Bronchial epithelial cell (primary cell): ENCODE results near the gene SMCO2. TPM values are rescaled to one million over a fixed set of nuclear protein-coding genes. Genes with fewer than 3 reads are reported as not detected.

ENCODE experiments used
- DNase-seq: peaks from one replicate; pipeline ENCODE4 v3.0.0-alpha.2; 2010; ENCODE audit warnings: low read depth
- FAIRE-seq: peaks from 2 replicates; lab custom pipeline; 2011; peaks lifted over from hg19 to GRCh38; lab: Jason Lieb, UNC
- H3K27me3 ChIP-seq: 2 replicates; pipeline ENCODE4 v1.5.1; 2011; ENCODE audit warnings: low read length; ENCODE audit not compliant: control insufficient read depth, insufficient read depth
- H3K36me3 ChIP-seq: 2 replicates; pipeline ENCODE4 v1.5.1; 2011; ENCODE audit warnings: low read length; ENCODE audit not compliant: control insufficient read depth, insufficient read depth
- H3K4me3 ChIP-seq: 2 replicates; pipeline ENCODE4 v1.5.1; 2011; ENCODE audit warnings: mild to moderate bottlenecking, low read depth, low read length, control low read depth
- CTCF ChIP-seq: IDR thresholded peaks from 2 replicates; pipeline ENCODE4 v1.5.1; 2011; ENCODE audit warnings: mild to moderate bottlenecking, moderate library complexity, low read length, control low read depth, inconsistent platforms; ENCODE audit not compliant: insufficient read depth, severe bottlenecking
- total RNA-seq: library from RNA; depleted of rRNA; stranded (reverse); fragments of >200 nt; gene quantifications from 2 replicates; pipeline ENCODE4 v1.2.1, GENCODE V29; 2014

The SMCO2 gene
- total RNA-seq, 1 donor from 2014 or later: 1.8 TPM

DNA sequence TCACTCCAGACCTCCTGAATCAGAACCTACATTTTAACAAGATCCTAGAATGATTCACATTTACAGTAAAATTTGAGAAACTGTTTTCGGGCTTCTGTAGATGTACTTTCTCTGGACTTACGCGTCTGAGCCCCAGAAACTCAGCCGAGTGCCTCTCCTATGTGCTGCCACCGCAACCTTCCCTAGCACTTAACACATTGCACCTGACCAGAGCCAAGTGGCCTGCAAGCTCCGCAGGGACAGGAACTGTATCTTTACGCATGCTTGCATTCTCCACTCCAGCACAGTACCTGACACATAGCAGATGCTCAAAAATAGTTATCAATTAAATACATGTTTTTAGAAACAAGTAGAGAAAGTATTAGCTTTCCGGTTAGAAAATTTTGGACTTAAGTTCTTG, 1.2 kb downstream of the SMCO2 start:
- H3K4me3 ChIP-seq: no peak overlapping the region
- H3K36me3 ChIP-seq: no peaks in the 10 kb centered on the region
- no peak for TF ChIP-seq CTCF
- FAIRE-seq: no peak
- H3K27me3 ChIP-seq: no peaks in the 10 kb centered on the region
- no peak for DNase-seq

GRCh38 chr12:27449026-27449425, 2.5 kb downstream of the SMCO2 start:
- H3K36me3 ChIP-seq: no peaks in the 10 kb centered on the region

GRCh38 chr12:27449893-27450534, 3.5 kb downstream of the SMCO2 start:
- Histone ChIP-seq H3K4me3 (no peak overlapping the region), H3K27me3 (no peaks in the 10 kb centered on the region), H3K36me3 (no peaks in the 10 kb centered on the region)
- DNase-seq (no peak), FAIRE-seq (no peak)
- TF ChIP-seq CTCF: no peak

More at GRCh38 chr12:27449026-27449425, 2.5 kb downstream of the SMCO2 start:
- FAIRE-seq (no peak), DNase-seq (no peak)
- TF ChIP-seq CTCF: no peak
- Histone ChIP-seq H3K27me3 (no peaks in the 10 kb centered on the region), H3K4me3 (no peak overlapping the region)

GRCh38 chr12:27451036-27451825, 4.7 kb downstream of the SMCO2 start:
- TF ChIP-seq CTCF: no peak
- FAIRE-seq: no peak

DNA sequence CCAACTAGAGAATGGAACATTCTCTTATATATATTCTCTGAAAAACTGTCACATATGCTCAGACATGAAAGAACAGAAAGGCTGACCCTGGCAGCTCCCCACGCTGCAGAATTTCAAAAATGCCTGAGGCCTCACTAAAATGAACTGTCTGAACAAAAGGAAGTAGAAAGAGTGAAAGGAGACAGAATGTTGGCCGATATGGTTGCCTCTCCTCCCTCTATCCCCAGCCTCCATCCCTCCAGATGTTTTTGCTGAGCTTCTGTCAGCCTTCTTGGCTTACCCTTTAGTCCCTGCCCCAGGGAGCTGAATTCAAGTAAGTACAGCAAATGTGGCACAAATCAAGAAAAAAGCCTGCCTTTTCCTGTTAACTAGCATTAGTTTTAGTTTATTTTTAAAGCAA, 6.9 kb downstream of the SMCO2 start:
- Histone ChIP-seq H3K4me3 (no peak overlapping the region), H3K27me3 (no peaks in the 10 kb centered on the region), H3K36me3 (no peaks in the 10 kb centered on the region)
- DNase-seq (no peak), FAIRE-seq (no peak)
- TF ChIP-seq CTCF: no peak

More at GRCh38 chr12:27451036-27451825, 4.7 kb downstream of the SMCO2 start:
- no peak for DNase-seq
- no peaks in the 10 kb centered on the region for H3K27me3 ChIP-seq
- H3K36me3 ChIP-seq: no peaks in the 10 kb centered on the region
- no peak overlapping the region for H3K4me3 ChIP-seq
